Measurements from ENCODE around the gene ABHD3. TPM values are rescaled to one million over a fixed set of nuclear protein-coding genes. Genes with fewer than 3 reads are reported as not detected.
"Not testable (repeated sequence)": the region's sequence is repeated elsewhere in the genome, so short reads cannot be mapped to it uniquely, and the experiment has no call there.

Gene ABHD3
- total and polyA plus RNA-seq, 7 experiments from 2014 or later: 21.9 to 53.1 (median 39.6) TPM

- ChIA-PET CTCF (interaction anchor here (0.6 to 1.1 kb wide), 4 partner anchors 15 to 707 kb away, joined by 3 to 7 read pairs (median 4); no protein-coding TSS in a partner anchor), POLR2A (interaction anchor here (1.0 to 1.1 kb wide), 2 partner anchors 40 to 100 kb away, joined by 3 to 4 read pairs; partner anchors contain the start of genes ESCO1 and MIB1)
- H3K27ac Mint-ChIP-seq: no peak overlapping the region
- Histone ChIP-seq H3K4me3 (ENCODE audit: low read length) (no peak overlapping the region), H3K27ac (ENCODE audit: low read depth, low read length) (no peak overlapping the region), H3K27me3 (ENCODE audit: control insufficient read depth in 2 of 2, insufficient read depth in 2 of 2, low read length in 2 of 2) (no peaks in the 10 kb centered on the region), H3K9me3 (ENCODE audit: control insufficient read depth in 2 of 3, low read length in 3 of 3) (no peaks in the 10 kb centered on the region), H3K4me1 (ENCODE audit: control insufficient read depth in 2 of 2, insufficient read depth in 2 of 2, low read length in 2 of 2) (peaks cover 8 to 20% of the 10 kb centered on the region in 2 donors), H3K36me3 (ENCODE audit: control insufficient read depth in 2 of 3, insufficient read depth in 3 of 3, low read length in 3 of 3) (peaks cover 0 to 9% (median 0%) of the 10 kb centered on the region in 3 experiments)
- no peak overlapping the region for H3K4me3 Mint-ChIP-seq
- H3K36me3 Mint-ChIP-seq: peaks cover 0 to 25% (median 13%) of the 10 kb centered on the region in 5 donors
- intact Hi-C loops (cut with micrococcal nuclease): loop anchor here (5.0 to 10.0 kb wide), 3 partner anchors 46 to 152 kb away; no protein-coding TSS in a partner anchor
- DNase-seq (no peak), ATAC-seq (no peak)
- peaks cover 14 to 39% (median 26%) of the 10 kb centered on the region in 7 donors for H3K4me1 Mint-ChIP-seq
- no peaks in the 10 kb centered on the region for H3K27me3 Mint-ChIP-seq
- H3K9me3 Mint-ChIP-seq: peaks cover 0 to 1% (median 0%) of the 10 kb centered on the region in 11 donors
Measured at GRCh38 chr18:21700528-21701075, 4.0 kb downstream of the ABHD3 start.

- Mint-ChIP-seq H3K27ac (peak overlapping the region in 2 of 9 donors; percentile 26 to 54), H3K4me3 (no peak overlapping the region), H3K27me3 (no peaks in the 10 kb centered on the region), H3K4me1 (peaks cover 5 to 26% (median 23%) of the 10 kb centered on the region in 7 donors), H3K36me3 (peaks cover 5 to 68% (median 58%) of the 10 kb centered on the region in 5 donors), H3K9me3 (peaks cover 0 to 30% (median 11%) of the 10 kb centered on the region in 11 donors)
- ChIA-PET CTCF (no interaction called here), POLR2A (interaction anchor here (0.6 to 1.0 kb wide), 2 partner anchors 15 to 81 kb away, joined by 3 read pairs; no protein-coding TSS in a partner anchor)
- H3K9me3 ChIP-seq (ENCODE audit: control insufficient read depth in 2 of 3, low read length in 3 of 3): peaks cover 0 to 4% (median 0%) of the 10 kb centered on the region in 3 experiments
- peaks cover 0 to 16% (median 4%) of the 10 kb centered on the region in 3 experiments for H3K36me3 ChIP-seq (ENCODE audit: control insufficient read depth in 2 of 3, insufficient read depth in 3 of 3, low read length in 3 of 3)
- no peak overlapping the region for H3K4me3 ChIP-seq (ENCODE audit: low read length)
- no peaks in the 10 kb centered on the region for H3K27me3 ChIP-seq (ENCODE audit: control insufficient read depth in 2 of 2, insufficient read depth in 2 of 2, low read length in 2 of 2)
- no peaks in the 10 kb centered on the region for H3K4me1 ChIP-seq (ENCODE audit: control insufficient read depth in 2 of 2, insufficient read depth in 2 of 2, low read length in 2 of 2)
- DNase-seq (no peak), ATAC-seq (no peak)
- intact Hi-C loops (cut with micrococcal nuclease): no loop called here
- no peak overlapping the region for H3K27ac ChIP-seq (ENCODE audit: low read depth, low read length)
Measured at GRCh38 chr18:21693322-21693721, 11.3 kb downstream of the ABHD3 start.

GRCh38 chr18:21689736-21690135, 14.8 kb downstream of the ABHD3 start:
- no peak for ATAC-seq
- H3K27ac Mint-ChIP-seq: peak overlapping the region in 1 of 9 donors; percentile 9
- peak overlapping the region in 1 of 10 donors; percentile 54 for H3K4me3 Mint-ChIP-seq
- peaks cover 5 to 29% (median 19%) of the 10 kb centered on the region in 7 donors for H3K4me1 Mint-ChIP-seq
- ChIA-PET POLR2A (no interaction called here), CTCF (interaction anchor here (1.1 kb wide), 1 partner anchor 9 kb away, joined by 3 read pairs; no protein-coding TSS in a partner anchor)
- no peaks in the 10 kb centered on the region for H3K27me3 ChIP-seq (ENCODE audit: control insufficient read depth in 2 of 2, insufficient read depth in 2 of 2, low read length in 2 of 2)
- H3K36me3 Mint-ChIP-seq: peaks cover 5 to 63% (median 50%) of the 10 kb centered on the region in 5 donors
- H3K27me3 Mint-ChIP-seq: no peaks in the 10 kb centered on the region
- intact Hi-C loops (cut with micrococcal nuclease): no loop called here
- peaks cover 0 to 4% of the 10 kb centered on the region in 2 donors for H3K4me1 ChIP-seq (ENCODE audit: control insufficient read depth in 2 of 2, insufficient read depth in 2 of 2, low read length in 2 of 2)
- H3K36me3 ChIP-seq (ENCODE audit: control insufficient read depth in 2 of 3, insufficient read depth in 3 of 3, low read length in 3 of 3): peaks cover 0 to 13% (median 4%) of the 10 kb centered on the region in 3 experiments
- H3K9me3 Mint-ChIP-seq: peaks cover 0 to 30% (median 11%) of the 10 kb centered on the region in 11 donors
- H3K4me3 ChIP-seq (ENCODE audit: low read length): no peak overlapping the region
- no peak for DNase-seq
- H3K9me3 ChIP-seq (ENCODE audit: control insufficient read depth in 2 of 3, low read length in 3 of 3): peaks cover 0 to 4% (median 0%) of the 10 kb centered on the region in 3 experiments
- H3K27ac ChIP-seq (ENCODE audit: low read depth, low read length): no peak overlapping the region

- Histone ChIP-seq H3K4me1 (ENCODE audit: control insufficient read depth in 2 of 2, insufficient read depth in 2 of 2, low read length in 2 of 2) (peaks cover 7% of the 10 kb centered on the region in 2 donors), H3K4me3 (ENCODE audit: low read length) (no peak overlapping the region), H3K9me3 (ENCODE audit: control insufficient read depth in 2 of 3, low read length in 3 of 3) (peaks cover 0 to 4% (median 0%) of the 10 kb centered on the region in 3 experiments), H3K27me3 (ENCODE audit: control insufficient read depth in 2 of 2, insufficient read depth in 2 of 2, low read length in 2 of 2) (no peaks in the 10 kb centered on the region), H3K27ac (ENCODE audit: low read depth, low read length) (no peak overlapping the region), H3K36me3 (ENCODE audit: control insufficient read depth in 2 of 3, insufficient read depth in 3 of 3, low read length in 3 of 3) (peaks cover 0 to 6% (median 0%) of the 10 kb centered on the region in 3 experiments)
- H3K27ac Mint-ChIP-seq: peak overlapping the region in 6 of 9 donors; percentile 6 to 78 (median 54)
- H3K9me3 Mint-ChIP-seq: peaks cover 0 to 27% (median 11%) of the 10 kb centered on the region in 11 donors
- H3K4me3 Mint-ChIP-seq: no peak overlapping the region
- no peak for DNase-seq
- ChIA-PET CTCF (no interaction called here), POLR2A (interaction anchor here (0.9 to 1.0 kb wide), 2 partner anchors 55 to 85 kb away, joined by 3 to 4 read pairs; no protein-coding TSS in a partner anchor)
- intact Hi-C loops (cut with micrococcal nuclease): no loop called here
- no peaks in the 10 kb centered on the region for H3K27me3 Mint-ChIP-seq
- H3K36me3 Mint-ChIP-seq: peaks cover 5 to 37% (median 32%) of the 10 kb centered on the region in 5 donors
- no peak for ATAC-seq
- H3K4me1 Mint-ChIP-seq: peaks cover 0 to 31% (median 17%) of the 10 kb centered on the region in 7 donors
Measured at GRCh38 chr18:21686282-21687105, 18.1 kb downstream of the ABHD3 start.

GRCh38 chr18:21685556-21685981, 19.0 kb downstream of the ABHD3 start:
- peaks cover 5 to 29% (median 27%) of the 10 kb centered on the region in 5 donors for H3K36me3 Mint-ChIP-seq
- H3K27ac ChIP-seq (ENCODE audit: low read depth, low read length); H3K4me3 Mint-ChIP-seq; H3K9me3 ChIP-seq (ENCODE audit: control insufficient read depth in 2 of 3, low read length in 3 of 3); H3K4me3 ChIP-seq (ENCODE audit: low read length); H3K4me1 ChIP-seq (ENCODE audit: control insufficient read depth in 2 of 2, insufficient read depth in 2 of 2, low read length in 2 of 2); H3K27me3 Mint-ChIP-seq; H3K27me3 ChIP-seq (ENCODE audit: control insufficient read depth in 2 of 2, insufficient read depth in 2 of 2, low read length in 2 of 2); H3K36me3 ChIP-seq (ENCODE audit: control insufficient read depth in 2 of 3, insufficient read depth in 3 of 3, low read length in 3 of 3); DNase-seq; intact Hi-C loops (cut with micrococcal nuclease): not testable (repeated sequence)
- peak overlapping the region in 7 of 9 donors; percentile 52 to 82 (median 62) for H3K27ac Mint-ChIP-seq
- H3K9me3 Mint-ChIP-seq: peaks cover 0 to 20% (median 9%) of the 10 kb centered on the region in 11 donors
- CTCF ChIA-PET: interaction anchor here (0.8 to 1.1 kb wide), 2 partner anchors 16 to 166 kb away, joined by 4 read pairs; no protein-coding TSS in a partner anchor
- peak; percentile 24 for ATAC-seq
- POLR2A ChIA-PET: interaction anchor here (1.9 kb wide), 1 partner anchor 19 kb away, joined by 8 read pairs; the partner anchor contains the start of gene ABHD3
- peaks cover 0 to 31% (median 17%) of the 10 kb centered on the region in 7 donors for H3K4me1 Mint-ChIP-seq

GRCh38 chr18:21684731-21685130, 19.8 kb downstream of the ABHD3 start:
- no peaks in the 10 kb centered on the region for H3K27me3 ChIP-seq (ENCODE audit: control insufficient read depth in 2 of 2, insufficient read depth in 2 of 2, low read length in 2 of 2)
- H3K36me3 Mint-ChIP-seq: peaks cover 4 to 20% (median 19%) of the 10 kb centered on the region in 5 donors
- peaks cover 0 to 6% (median 0%) of the 10 kb centered on the region in 3 experiments for H3K36me3 ChIP-seq (ENCODE audit: control insufficient read depth in 2 of 3, insufficient read depth in 3 of 3, low read length in 3 of 3)
- H3K9me3 ChIP-seq (ENCODE audit: control insufficient read depth in 2 of 3, low read length in 3 of 3): no peaks in the 10 kb centered on the region
- no peak overlapping the region for H3K27ac ChIP-seq (ENCODE audit: low read depth, low read length)
- peaks cover 0 to 13% (median 5%) of the 10 kb centered on the region in 11 donors for H3K9me3 Mint-ChIP-seq
- DNase-seq: no peak
- H3K27me3 Mint-ChIP-seq: no peaks in the 10 kb centered on the region
- peaks cover 7% of the 10 kb centered on the region in 2 donors for H3K4me1 ChIP-seq (ENCODE audit: control insufficient read depth in 2 of 2, insufficient read depth in 2 of 2, low read length in 2 of 2)
- CTCF ChIA-PET: interaction anchor here (0.8 to 1.1 kb wide), 2 partner anchors 17 to 166 kb away, joined by 4 read pairs; no protein-coding TSS in a partner anchor
- POLR2A ChIA-PET: interaction anchor here (0.9 to 1.9 kb wide), 2 partner anchors 20 to 76 kb away, joined by 3 to 8 read pairs; partner anchors contain the start of gene ABHD3
- intact Hi-C loops (cut with micrococcal nuclease): no loop called here
- peaks cover 0 to 29% (median 17%) of the 10 kb centered on the region in 7 donors for H3K4me1 Mint-ChIP-seq
- H3K4me3 Mint-ChIP-seq: peak overlapping the region in 1 of 10 donors; percentile 40
- H3K4me3 ChIP-seq (ENCODE audit: low read length): no peak overlapping the region
- peak overlapping the region in 8 of 9 donors; percentile 25 to 89 (median 57) for H3K27ac Mint-ChIP-seq
- ATAC-seq: no peak
